Ureter (tissue), 1 donor: ENCODE data around the gene RSBN1. TPM values are rescaled to one million over a fixed set of nuclear protein-coding genes. Genes with fewer than 3 reads are reported as not detected.
"Not testable (repeated sequence)": the region's sequence is repeated elsewhere in the genome, so short reads cannot be mapped to it uniquely, and the experiment has no call there.

Experiments
- DNase-seq: peaks from one replicate; pipeline ENCODE4 v3.0.0-alpha.2; 2020; ENCODE audit warnings: low spot score
- total RNA-seq: library from RNA; stranded (reverse); gene quantifications from one replicate; pipeline ENCODE4 v1.2.4, GENCODE V29; 2023
- donor health status: DM: yes; HTN: yes; CAD: no.

The RSBN1 gene
- total RNA-seq, 1 donor from 2014 or later = 25.8 TPM

- DNase-seq = no peak
These were observed 29.9 kb downstream of the RSBN1 start for GRCh38 chr1:113782406-113782805.

GRCh38 chr1:113780374-113781146 lies 31.7 kb downstream of the RSBN1 start:
- no peak for DNase-seq

- DNase-seq = no peak
These were observed 32.7 kb downstream of the RSBN1 start for GRCh38 chr1:113779542-113779941.

GRCh38 chr1:113777561-113777960 lies 34.7 kb downstream of the RSBN1 start:
- no peak for DNase-seq

GRCh38 chr1:113770031-113770430 lies 42.2 kb downstream of the RSBN1 start:
- DNase-seq = no peak

- DNase-seq = no peak
These were observed 42.7 kb downstream of the RSBN1 start for GRCh38 chr1:113769601-113769970.

- DNase-seq = no peak
These were observed 43.2 kb downstream of the RSBN1 start for GRCh38 chr1:113768916-113769600.

GRCh38 chr1:113765306-113766230 lies 46.7 kb downstream of the RSBN1 start:
- no peak for DNase-seq

GRCh38 chr1:113763661-113764060 lies 48.6 kb downstream of the RSBN1 start:
- no peak for DNase-seq

GRCh38 chr1:113761937-113762336 lies 50.3 kb downstream of the RSBN1 start:
- DNase-seq = no peak

- no peak for DNase-seq
These were observed 51.9 kb downstream of the RSBN1 start for GRCh38 chr1:113760102-113761080.

- DNase-seq = peak; percentile 60
These were observed 52.8 kb downstream of the RSBN1 start, which contains the start of gene PHTF1 for GRCh38 chr1:113759333-113760101. TSS of gene PHTF1 (minus strand) at chr1:113759486. CDS start at chr1:113758703, 783 bp downstream.

- peak; percentile 53 for DNase-seq
These were observed 53.5 kb downstream of the RSBN1 start for GRCh38 chr1:113758631-113759332.

- no peak for DNase-seq
These were observed 55.8 kb downstream of the RSBN1 start for GRCh38 chr1:113756461-113756860.

GRCh38 chr1:113753333-113753732 lies 58.9 kb downstream of the RSBN1 start:
- not testable (repeated sequence) for DNase-seq

- DNase-seq = no peak
These were observed 60.8 kb downstream of the RSBN1 start for GRCh38 chr1:113751516-113751915.

- no peak for DNase-seq
These were observed 61.2 kb downstream of the RSBN1 start for GRCh38 chr1:113751114-113751513.

GRCh38 chr1:113749402-113749801 lies 62.9 kb downstream of the RSBN1 start:
- DNase-seq = no peak

GRCh38 chr1:113747376-113747775 lies 64.9 kb downstream of the RSBN1 start:
- DNase-seq = no peak
